Astrocyte of the hippocampus (primary cell): ENCODE results near the gene MYH10.

Source experiments
- DNase-seq: peaks from one replicate; pipeline ENCODE4 v3.0.0; 2011; ENCODE audit warnings: low read depth, low spot score

The MYH10 gene

GRCh38 chr17:8610558-8610957 is 20.0 kb downstream of the MYH10 start:
- no peak for DNase-seq

GRCh38 chr17:8609910-8610309 is 20.6 kb downstream of the MYH10 start:
- no peak for DNase-seq

DNA sequence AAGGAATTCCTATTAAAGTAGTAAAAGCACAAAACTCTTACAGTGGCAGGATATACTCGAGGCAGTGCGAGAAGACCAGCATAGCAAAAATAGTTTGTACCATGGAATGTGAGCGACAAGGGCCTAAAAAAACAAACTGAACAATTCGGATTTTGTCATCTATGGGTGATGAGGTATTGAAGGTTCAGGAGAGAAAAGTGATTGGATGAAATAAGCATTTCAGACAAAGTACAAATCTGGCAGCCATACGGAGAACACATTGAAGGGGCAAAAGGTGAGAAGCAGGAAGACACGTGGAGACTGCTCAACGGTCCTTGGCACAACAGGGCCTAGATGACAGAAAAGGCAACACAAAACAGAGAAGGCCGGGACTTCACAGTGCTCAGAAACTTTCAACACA is 22.5 kb downstream of the MYH10 start:
- DNase-seq: peak; percentile 66

- DNase-seq: peak; percentile 39
Observed at GRCh38 chr17:8606401-8606800, 24.1 kb downstream of the MYH10 start.

DNA sequence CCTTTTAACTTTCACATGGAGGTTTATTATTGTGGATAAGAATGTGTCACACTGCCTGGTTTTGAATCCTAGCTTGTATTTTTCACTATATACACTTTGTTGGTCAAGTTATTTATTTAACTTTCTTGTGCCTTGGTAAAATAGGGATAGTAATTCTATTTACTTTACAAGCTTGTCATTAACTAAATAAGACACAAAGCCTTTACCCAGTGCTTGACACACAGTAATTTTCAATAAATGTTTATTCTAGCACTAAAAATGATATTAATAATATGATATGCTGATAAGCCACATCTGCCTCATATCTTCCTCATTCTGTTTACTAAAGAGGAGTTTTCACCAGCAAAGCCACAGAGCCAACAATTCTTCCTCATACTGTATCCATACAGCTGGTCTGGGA is 27.8 kb downstream of the MYH10 start:
- DNase-seq: no peak

GRCh38 chr17:8599351-8600011 is 31.0 kb downstream of the MYH10 start:
- DNase-seq: no peak

- DNase-seq: no peak
Observed at GRCh38 chr17:8598913-8599312, 31.6 kb downstream of the MYH10 start.

DNA sequence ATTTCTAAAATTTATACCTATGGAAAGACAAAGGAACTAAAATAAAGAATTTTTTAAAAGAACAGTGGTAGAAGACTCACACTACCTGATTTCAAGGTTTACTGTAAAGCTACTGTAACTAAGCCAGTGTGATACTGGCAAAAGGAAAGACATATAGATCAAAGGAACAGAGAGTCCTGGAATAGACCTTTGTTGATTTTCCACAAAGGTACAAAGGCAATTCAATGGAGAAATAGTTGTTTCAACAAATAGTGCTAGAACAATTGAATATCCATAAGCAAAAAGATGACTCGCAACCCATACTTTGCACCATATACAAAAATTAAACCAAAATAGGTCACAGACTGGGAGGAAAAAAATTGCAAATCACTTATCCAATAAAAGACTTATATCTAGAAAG is 36.7 kb downstream of the MYH10 start:
- no peak for DNase-seq

DNA sequence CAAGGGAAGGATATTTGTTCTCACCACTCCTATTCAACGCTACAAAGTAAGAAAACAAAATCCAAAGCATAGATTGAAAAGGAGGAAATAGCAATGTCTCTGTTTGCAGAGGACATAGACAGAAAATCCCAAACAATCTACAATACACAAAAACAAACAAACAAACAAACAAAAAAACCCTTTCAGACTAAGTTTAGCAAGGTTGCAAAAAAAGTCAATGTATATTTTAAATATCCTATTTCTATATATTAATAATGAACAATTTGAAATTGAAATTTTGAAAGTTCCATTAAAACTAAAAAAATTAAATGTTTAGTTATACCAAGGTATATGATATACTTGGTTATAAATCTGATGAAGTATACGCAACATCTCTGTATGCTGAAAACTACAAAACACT is 37.2 kb downstream of the MYH10 start:
- no peak for DNase-seq

DNA sequence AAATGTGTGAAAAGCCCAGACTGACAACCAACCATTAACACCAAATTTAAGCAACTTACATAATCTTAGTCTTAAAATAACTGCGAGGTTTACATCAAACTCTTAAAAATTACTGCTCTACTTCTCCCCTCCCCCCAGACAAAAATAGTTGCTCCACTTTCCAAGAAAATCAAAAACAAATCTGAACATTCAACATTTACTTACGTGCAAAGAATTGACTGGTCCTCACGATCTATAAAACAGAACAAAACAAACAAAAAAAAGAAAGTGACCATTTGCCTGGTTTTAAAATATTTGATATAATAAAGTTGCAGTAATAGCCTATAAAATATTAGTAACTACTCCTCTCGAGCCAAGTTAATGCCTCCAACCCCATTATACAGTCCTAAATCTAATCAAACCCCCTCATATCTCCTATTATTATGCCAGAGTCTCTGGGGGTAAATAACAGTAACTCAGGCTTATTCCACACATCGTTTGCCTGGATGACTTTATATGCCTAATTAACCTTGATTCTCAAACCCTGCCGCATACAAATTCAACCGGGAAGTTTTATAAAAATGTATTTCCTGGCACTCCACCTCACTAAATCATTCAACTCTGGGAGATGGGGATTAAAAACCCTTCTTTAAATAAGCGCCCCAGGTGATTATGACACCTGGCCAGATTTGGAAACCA is 41.5 kb downstream of the MYH10 start:
- no peak for DNase-seq

GRCh38 chr17:8586766-8587165 is 43.8 kb downstream of the MYH10 start:
- DNase-seq: no peak

DNA sequence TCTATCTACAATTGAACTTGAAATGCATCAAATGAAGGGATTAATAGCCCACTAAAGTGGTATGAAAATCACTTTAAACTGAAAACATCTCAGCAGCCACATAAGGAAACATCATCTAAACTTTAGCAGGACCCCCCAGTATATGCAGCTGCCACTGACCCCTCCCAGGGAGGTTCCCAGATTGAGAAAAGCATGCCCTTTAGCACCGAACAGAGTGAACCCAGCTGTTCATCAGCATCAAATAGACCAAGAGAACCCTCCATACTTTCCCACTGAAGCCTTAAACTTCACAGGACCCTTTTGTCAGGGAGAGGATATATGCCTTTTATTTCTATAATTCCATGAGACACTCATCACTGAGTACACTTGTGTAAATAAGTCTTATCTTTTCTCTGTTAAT is 44.6 kb downstream of the MYH10 start:
- DNase-seq: no peak

DNA sequence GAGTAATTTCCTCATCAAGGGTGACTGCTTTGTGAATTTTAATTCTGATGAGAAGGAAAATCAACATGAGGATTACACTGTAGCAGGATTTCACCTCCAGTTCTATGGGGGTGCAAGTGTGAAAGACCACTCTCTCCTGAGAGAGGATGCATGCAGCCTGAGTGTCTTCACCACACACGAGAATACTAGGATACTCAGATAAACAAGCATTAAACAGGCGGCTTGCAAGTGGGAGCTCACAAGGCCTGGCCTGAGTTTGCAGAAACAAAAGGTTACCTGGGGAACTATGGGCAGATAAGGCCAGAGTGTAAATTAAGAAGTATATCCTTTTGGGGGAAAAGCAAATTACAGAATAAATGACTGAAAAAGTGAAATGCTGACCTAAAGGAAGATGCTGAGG is 46.6 kb downstream of the MYH10 start:
- DNase-seq: no peak

GRCh38 chr17:8580952-8581658 is 49.4 kb downstream of the MYH10 start:
- peak; percentile 22 for DNase-seq

- no peak for DNase-seq
Observed at GRCh38 chr17:8577868-8578267, 52.7 kb downstream of the MYH10 start.

- DNase-seq: no peak
Observed at GRCh38 chr17:8576559-8577294, 53.8 kb downstream of the MYH10 start.

DNA sequence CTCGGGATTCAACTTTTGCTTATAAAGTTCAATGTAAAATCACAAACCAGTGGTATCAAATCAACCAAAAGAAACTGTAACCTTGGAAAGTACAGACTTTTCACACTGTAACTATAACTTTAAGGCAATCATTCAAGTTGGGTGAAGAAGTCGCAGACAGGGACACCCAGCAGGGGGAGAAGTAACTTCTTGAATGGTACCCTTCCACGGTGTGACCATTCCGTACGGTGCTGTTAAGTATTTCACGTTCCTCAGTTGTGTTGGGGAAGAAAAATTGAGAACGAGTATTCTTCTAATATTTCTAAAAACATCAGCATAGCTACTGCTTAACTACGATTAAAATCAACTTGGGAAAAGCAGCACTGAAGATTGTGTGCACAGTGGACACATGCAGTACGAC is 55.8 kb downstream of the MYH10 start:
- no peak for DNase-seq

DNA sequence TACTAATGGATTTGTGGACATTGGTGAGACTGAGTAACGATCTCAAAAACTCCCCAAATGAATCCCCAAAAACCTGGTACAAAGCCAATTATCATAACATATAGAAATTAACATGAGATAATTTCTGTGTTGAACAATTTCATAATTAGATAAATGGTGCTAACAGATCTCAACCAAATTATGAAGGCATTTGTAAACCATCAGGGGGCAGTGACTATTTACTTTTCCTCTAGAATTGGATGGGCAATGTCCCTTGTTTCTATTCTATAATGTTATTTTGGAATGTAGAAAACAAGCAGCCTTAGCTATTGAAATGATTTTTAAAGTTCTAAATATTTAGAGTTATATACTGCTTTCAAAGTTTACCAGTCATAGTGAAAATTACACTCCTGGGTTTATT is 57.8 kb downstream of the MYH10 start:
- DNase-seq: no peak

GRCh38 chr17:8563981-8564602 is 66.4 kb downstream of the MYH10 start:
- DNase-seq: no peak

DNA sequence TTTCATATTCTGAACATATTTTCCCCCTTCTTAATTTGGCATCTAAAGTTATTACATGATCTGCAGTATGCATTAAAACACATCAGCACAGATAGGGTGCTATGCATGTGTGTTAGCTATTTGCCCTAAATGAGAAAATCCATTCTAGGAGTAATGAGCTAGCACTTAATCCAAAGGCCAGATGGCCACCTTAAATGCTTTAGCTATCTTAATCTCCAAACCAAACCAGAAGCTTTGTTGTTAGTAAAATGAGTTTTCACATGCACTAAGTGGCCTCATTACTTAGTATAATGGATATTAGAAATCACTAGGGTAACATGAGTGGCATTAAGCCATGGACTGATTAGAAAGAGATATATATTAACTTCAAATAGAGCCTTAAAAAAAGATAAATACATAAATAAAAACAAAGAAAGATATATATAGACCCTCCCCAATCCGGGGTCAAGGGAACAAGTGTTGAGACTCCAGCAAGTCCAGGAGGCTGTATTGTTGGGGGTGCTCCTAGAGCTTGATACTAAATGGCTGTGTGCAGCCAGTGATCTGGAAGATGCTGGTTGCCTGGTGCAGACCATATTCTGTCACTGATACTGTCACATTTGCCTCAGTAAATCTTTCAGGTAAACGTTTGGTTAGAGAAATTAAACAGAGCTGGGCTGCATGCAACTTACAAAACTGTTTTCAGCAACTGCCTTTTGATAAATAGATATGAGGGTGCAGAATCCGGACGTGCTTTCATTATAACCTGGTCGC is 67.3 kb downstream of the MYH10 start:
- no peak for DNase-seq

GRCh38 chr17:8558144-8558543 is 72.4 kb downstream of the MYH10 start:
- no peak for DNase-seq
